ENCODE results near the gene CAMTA1. TPM values are rescaled to one million over a fixed set of nuclear protein-coding genes. Genes with fewer than 3 reads are reported as not detected.

Gene CAMTA1
- polyA plus RNA-seq, 1 donor from 2014 or later, result 162 TPM

- no peak for TF ChIP-seq TAF1 (IDR thresholded peaks at IDR 0.05; ENCODE audit: low read depth)
- TF ChIP-seq EP300 (conservative IDR thresholded peaks at IDR 0.05; ENCODE audit: poor library complexity, severe bottlenecking), result no peak
- TF ChIP-seq SMC3 (conservative IDR thresholded peaks at IDR 0.05; ENCODE audit: poor library complexity), result peak; percentile 95
- TF ChIP-seq CTCF (IDR thresholded peaks at IDR 0.05; ENCODE audit: poor library complexity, severe bottlenecking), result peak; percentile 91
- TF ChIP-seq MXI1 (conservative IDR thresholded peaks at IDR 0.05; ENCODE audit: poor library complexity, severe bottlenecking), result peak; percentile 30
- no peak for TF ChIP-seq REST (IDR thresholded peaks at IDR 0.05; ENCODE audit: borderline replicate concordance)
- TF ChIP-seq EZH2 (IDR thresholded peaks at IDR 0.05; ENCODE audit: borderline replicate concordance, insufficient read depth, low read length, poor library complexity, severe bottlenecking), result no peak
- TF ChIP-seq RAD21 (conservative IDR thresholded peaks at IDR 0.05), result peak; percentile 84
- no peak for TF ChIP-seq POLR2AphosphoS5 (IDR thresholded peaks at IDR 0.05)
- H3K4me2 ChIP-seq (ENCODE audit: low read length), result no peak overlapping the region
- peak overlapping the region; percentile 35 for H3K27ac ChIP-seq (ENCODE audit: low read length)
- H3K27me3 ChIP-seq (ENCODE audit: insufficient read depth, low read depth, low read length), result no peaks in the 10 kb centered on the region
- H4K20me1 ChIP-seq (ENCODE audit: insufficient read depth), result no peaks in the 10 kb centered on the region
- no peaks in the 10 kb centered on the region for H3K9me3 ChIP-seq (ENCODE audit: low read length)
- peak overlapping the region; percentile 33 for H3K9ac ChIP-seq (ENCODE audit: low read length)
- H3F3A ChIP-seq (ENCODE audit: insufficient read depth, low read length, poor library complexity, severe bottlenecking), result no peaks in the 10 kb centered on the region
- H3K79me2 ChIP-seq (replicated peaks; ENCODE audit: insufficient read depth, low read length), result no peaks in the 10 kb centered on the region
- H3K4me3 ChIP-seq (ENCODE audit: low read length), result no peak overlapping the region
- H3K36me3 ChIP-seq (ENCODE audit: insufficient read depth, low read length), result peaks cover 8% of the 10 kb centered on the region
- H2AFZ ChIP-seq (ENCODE audit: low read depth, low read length), result no peak overlapping the region
- H3K9me2 ChIP-seq (ENCODE audit: insufficient read depth, low read length), result no peaks in the 10 kb centered on the region
These were observed 967.5 kb downstream of the CAMTA1 start for GRCh38 chr1:7752512-7753417.

GRCh38 chr1:7753641-7754040, 968.4 kb downstream of the CAMTA1 start:
- Histone ChIP-seq H3F3A (ENCODE audit: insufficient read depth, low read length, poor library complexity, severe bottlenecking) (no peaks in the 10 kb centered on the region), H3K9me2 (ENCODE audit: insufficient read depth, low read length) (no peaks in the 10 kb centered on the region), H3K27me3 (ENCODE audit: insufficient read depth, low read depth, low read length) (no peaks in the 10 kb centered on the region), H3K9me3 (ENCODE audit: low read length) (no peaks in the 10 kb centered on the region), H3K79me2 (replicated peaks; ENCODE audit: insufficient read depth, low read length) (no peaks in the 10 kb centered on the region), H3K4me2 (ENCODE audit: low read length) (no peak overlapping the region), H3K36me3 (ENCODE audit: insufficient read depth, low read length) (peaks cover 8% of the 10 kb centered on the region), H3K4me3 (ENCODE audit: low read length) (no peak overlapping the region), H3K9ac (ENCODE audit: low read length) (no peak overlapping the region), H3K27ac (ENCODE audit: low read length) (no peak overlapping the region), H4K20me1 (ENCODE audit: insufficient read depth) (no peaks in the 10 kb centered on the region), H2AFZ (ENCODE audit: low read depth, low read length) (no peak overlapping the region)
- TF ChIP-seq EP300 (conservative IDR thresholded peaks at IDR 0.05; ENCODE audit: poor library complexity, severe bottlenecking) (no peak), MXI1 (conservative IDR thresholded peaks at IDR 0.05; ENCODE audit: poor library complexity, severe bottlenecking) (no peak), TAF1 (IDR thresholded peaks at IDR 0.05; ENCODE audit: low read depth) (no peak), RAD21 (conservative IDR thresholded peaks at IDR 0.05) (no peak), EZH2 (IDR thresholded peaks at IDR 0.05; ENCODE audit: borderline replicate concordance, insufficient read depth, low read length, poor library complexity, severe bottlenecking) (no peak)

Data from neural cell (in vitro differentiated cells).